Measurements from ENCODE around the gene KLF11.
"Not testable (repeated sequence)": the region's sequence is repeated elsewhere in the genome, so short reads cannot be mapped to it uniquely, and the experiment has no call there.

Gene KLF11

DNA sequence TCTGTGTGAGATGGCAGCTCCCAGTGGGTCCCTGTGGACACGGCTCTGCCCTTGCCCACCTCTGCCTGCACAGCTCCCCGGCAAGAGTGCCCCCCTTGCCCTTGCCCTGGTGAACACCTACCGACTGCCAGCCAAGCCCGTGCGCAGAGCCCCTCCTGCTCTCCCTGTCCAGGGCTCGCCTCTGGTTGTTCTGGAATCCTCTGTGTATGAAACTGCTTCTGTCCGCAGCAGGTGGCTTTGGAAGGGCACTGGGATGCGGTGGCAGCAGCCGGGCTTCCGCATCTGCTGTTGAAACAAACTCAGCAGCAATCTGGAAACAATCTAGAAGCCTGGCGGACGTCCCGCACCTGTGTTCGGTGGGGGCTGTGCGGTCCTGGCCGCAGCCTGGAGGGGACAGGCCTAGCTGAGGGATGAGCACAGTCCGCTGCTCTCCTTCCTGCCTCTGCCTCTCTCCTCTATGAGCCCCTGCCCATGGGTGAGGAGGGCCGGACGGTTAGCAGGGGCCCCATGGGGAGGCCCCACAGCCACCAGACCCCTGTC is 34.0 kb upstream of the KLF11 start:
- TF ChIP-seq, protein P1, sequence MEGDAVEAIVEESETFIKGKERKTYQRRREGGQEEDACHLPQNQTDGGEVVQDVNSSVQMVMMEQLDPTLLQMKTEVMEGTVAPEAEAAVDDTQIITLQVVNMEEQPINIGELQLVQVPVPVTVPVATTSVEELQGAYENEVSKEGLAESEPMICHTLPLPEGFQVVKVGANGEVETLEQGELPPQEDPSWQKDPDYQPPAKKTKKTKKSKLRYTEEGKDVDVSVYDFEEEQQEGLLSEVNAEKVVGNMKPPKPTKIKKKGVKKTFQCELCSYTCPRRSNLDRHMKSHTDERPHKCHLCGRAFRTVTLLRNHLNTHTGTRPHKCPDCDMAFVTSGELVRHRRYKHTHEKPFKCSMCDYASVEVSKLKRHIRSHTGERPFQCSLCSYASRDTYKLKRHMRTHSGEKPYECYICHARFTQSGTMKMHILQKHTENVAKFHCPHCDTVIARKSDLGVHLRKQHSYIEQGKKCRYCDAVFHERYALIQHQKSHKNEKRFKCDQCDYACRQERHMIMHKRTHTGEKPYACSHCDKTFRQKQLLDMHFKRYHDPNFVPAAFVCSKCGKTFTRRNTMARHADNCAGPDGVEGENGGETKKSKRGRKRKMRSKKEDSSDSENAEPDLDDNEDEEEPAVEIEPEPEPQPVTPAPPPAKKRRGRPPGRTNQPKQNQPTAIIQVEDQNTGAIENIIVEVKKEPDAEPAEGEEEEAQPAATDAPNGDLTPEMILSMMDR (IDR thresholded peaks at IDR 0.05; ENCODE audit: insufficient read depth, low read depth, low read length, missing control alignments) = no peak
- no peak overlapping the region for H3K4me3 ChIP-seq (ENCODE audit: low read depth, low read length)
- no peak for DNase-seq (ENCODE audit: low read depth)

DNA sequence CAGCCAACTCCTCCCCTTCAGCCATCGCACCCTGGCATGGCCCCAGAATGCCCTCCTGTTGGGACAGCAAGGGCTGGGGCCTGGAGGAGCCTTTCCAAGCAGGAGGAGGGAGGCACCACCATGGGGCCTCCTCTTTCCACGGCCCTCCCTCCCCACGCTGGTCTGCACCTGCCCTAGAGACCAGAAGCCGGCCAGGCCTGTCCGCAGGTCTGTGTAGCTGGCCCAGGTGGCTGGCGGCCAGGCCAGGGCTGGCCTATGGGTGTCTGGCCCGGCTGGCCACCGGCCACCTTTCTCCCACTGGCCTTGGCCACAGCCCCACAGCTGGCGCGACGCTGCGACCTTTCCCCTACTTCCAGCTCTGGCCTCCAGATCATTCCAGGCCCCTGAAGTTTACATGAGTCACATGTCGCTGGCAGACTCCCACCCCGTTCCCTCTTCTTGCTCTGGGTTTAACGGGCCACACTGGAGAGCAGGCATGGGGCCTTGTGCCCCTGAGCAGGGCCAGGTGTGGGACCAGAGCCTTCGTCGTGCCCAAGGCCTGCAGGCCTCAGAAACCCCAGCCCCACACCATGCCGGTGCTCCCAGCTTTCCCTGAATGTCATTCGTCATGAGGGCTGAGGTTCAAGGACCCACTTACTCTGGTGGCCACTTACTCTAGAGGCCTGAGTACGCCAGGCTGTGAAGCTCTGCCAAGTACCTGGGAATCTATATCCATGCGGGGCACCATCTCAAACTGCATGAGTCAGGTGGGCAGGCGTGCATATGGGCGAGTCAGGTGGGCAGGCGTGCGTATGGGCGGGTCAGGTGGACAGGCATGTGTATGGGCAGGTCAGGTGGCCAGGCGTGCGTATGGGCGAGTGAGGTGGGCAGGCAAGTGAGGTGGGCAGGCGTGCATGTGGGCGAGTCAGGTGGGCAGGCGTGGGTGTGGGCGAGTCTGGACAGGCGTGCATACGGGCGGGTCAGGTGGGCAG is 33.3 kb upstream of the KLF11 start:
- no peak for DNase-seq (ENCODE audit: low read depth)
- no peak overlapping the region for H3K4me3 ChIP-seq (ENCODE audit: low read depth, low read length)
- TF ChIP-seq, protein P1 (IDR thresholded peaks at IDR 0.05; ENCODE audit: insufficient read depth, low read depth, low read length, missing control alignments) = no peak

DNA sequence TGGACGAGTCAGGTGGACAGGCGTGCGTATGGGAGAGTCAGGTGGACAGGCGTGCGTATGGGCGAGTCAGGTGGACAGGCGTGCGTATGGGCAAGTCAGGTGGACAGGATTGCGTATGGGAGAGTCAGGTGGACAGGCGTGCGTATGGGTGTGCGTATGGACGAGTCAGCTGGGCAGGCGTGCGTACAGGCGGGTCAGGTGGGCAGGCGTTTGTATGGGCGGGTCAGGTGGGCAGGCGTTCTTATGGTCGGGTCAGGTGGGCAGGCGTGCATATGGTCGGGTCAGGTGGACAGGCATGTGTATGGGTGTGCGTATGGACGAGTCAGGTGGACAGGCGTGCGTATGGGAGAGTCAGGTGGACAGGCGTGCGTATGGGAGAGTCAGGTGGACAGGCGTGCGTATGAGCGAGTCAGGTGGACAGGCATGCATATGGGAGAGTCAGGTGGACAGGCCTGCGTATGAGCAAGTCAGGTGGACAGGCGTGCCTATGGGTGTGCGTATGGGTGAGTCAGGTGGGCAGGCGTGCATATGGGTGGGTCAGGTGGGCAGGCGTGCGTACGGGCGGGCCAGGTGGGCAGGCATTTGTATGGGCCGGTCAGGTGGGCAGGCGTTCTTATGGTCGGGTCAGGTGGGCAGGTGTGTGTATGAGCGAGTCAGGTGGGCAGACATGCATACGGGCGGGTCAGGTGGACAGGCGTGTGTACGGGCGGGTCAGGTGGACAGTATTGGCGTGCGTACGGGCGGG is 32.3 kb upstream of the KLF11 start:
- not testable (repeated sequence) for H3K4me3 ChIP-seq (ENCODE audit: low read depth, low read length); DNase-seq (ENCODE audit: low read depth)

DNA sequence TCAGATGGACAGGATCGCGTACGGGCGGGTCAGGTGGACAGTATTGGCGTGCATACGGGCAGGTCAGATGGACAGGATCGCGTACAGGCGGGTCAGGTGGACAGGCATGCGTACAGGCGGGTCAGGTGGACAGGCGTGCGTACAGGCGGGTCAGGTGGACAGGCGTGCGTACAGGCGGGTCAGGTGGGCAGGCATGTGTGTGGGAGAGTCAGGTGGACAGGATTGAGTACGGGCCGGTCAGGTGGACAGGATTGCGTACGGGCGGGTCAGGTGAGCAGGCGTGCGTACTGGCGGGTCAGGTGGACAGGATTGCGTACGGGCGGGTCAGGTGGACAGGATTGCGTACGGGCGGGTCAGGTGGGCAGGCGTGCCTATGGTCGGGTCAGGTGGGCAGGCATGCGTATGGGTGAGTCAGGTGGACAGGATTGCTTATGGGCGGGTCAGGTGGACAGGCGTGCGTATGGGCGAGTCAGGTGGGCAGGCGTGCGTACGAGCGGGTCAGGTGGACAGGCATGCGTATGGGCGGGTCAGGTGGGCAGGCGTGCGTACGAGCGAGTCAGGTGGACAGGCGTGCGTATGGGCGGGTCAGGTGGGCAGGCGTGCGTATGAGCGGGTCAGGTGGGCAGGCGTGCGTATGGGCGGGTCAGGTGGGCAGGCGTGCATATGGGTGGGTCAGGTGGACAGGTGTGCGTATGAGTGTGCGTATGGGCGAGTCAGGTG is 31.6 kb upstream of the KLF11 start:
- not testable (repeated sequence) for H3K4me3 ChIP-seq (ENCODE audit: low read depth, low read length); DNase-seq (ENCODE audit: low read depth)

DNA sequence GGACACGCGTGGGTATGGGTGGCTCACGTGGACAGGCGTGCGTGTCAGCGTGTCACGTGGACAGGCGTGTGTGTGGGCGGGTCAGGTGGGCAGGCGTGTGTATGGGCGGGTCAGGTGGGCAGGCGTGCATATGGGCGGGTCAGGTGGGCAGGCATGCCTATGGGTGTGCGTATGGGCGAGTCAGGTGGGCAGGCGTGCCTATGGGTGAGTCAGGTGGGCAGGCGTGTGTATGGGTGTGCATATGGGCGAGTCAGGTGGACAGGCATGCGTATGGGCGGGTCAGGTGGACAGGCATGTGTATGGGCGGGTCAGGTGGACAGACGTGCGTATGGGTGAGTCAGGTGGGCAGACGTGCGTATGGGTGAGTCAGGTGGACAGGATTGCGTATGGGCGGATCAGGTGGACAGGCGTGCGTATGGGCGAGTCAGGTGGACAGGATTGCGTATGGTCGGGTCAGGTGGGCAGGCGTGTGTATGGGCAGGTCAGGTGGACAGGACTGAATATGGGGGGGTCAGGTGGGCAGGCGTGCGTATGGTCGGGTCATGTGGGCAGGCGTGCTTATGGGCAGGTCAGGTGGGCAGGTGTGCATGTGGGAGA is 30.9 kb upstream of the KLF11 start:
- not testable (repeated sequence) for DNase-seq (ENCODE audit: low read depth); H3K4me3 ChIP-seq (ENCODE audit: low read depth, low read length)

DNA sequence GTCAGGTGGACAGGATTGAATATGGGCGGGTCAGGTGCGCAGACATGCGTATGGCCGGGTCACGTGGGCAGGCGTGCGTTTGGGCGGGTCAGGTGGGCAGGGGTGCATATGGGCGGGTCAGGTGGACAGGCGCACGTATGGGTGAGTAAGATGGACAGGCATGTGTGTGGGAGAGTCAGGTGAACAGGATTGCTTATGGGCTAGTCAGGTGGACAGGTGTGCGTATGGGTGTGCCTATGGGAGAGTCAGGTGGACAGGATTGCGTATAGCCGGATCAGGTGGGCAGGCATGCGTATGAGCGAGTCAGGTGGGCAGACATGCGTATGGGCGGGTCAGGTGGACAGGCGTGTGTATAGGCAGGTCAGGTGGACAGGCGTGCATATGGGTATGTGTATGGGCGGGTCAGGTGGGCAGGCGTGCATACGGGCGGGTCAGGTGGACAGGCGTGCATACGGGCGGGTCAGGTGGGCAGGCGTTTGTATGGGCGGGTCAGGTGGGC is 30.3 kb upstream of the KLF11 start:
- DNase-seq (ENCODE audit: low read depth) = no peak
- TF ChIP-seq, protein P1 (IDR thresholded peaks at IDR 0.05; ENCODE audit: insufficient read depth, low read depth, low read length, missing control alignments) = no peak
- no peak overlapping the region for H3K4me3 ChIP-seq (ENCODE audit: low read depth, low read length)

DNA sequence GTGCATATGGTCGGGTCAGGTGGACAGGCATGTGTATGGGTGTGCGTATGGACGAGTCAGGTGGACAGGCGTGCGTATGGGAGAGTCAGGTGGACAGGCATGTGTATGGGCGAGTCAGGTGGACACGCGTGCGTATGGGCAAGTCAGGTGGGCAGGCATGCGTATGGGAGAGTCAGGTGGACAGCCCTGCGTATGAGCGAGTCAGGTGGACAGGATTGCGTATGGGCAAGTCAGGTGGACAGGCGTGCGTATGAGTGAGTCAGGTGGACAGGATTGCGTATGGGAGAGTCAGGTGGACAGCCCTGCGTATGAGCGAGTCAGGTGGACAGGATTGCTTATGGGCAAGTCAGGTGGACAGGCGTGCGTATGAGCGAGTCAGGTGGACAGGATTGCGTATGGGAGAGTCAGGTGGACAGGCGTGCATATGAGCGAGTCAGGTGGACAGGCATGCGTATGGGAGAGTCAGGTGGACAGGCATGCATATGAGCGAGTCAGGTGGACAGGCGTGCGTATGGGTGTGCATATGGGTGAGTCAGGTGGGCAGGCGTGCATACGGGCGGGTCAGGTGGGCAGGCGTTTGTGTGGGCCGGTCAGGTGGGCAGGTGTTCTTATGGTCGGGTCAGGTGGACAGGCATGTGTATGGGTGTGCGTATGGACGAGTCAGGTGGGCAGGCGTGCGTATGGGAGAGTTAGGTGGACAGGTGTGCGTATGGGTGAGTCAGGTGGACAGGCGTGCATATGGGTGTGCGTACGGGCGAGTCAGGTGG is 29.5 kb upstream of the KLF11 start:
- not testable (repeated sequence) for H3K4me3 ChIP-seq (ENCODE audit: low read depth, low read length); DNase-seq (ENCODE audit: low read depth)

Measured in GM12865 (cell line).